ENCODE data around the gene PLPP2. TPM values are rescaled to one million over a fixed set of nuclear protein-coding genes. Genes with fewer than 3 reads are reported as not detected.
"Not testable (repeated sequence)": the region's sequence is repeated elsewhere in the genome, so short reads cannot be mapped to it uniquely, and the experiment has no call there.

The PLPP2 gene
- total RNA-seq, 2 donors from 2014 or later = 40.1 to 76.6 TPM

DNA sequence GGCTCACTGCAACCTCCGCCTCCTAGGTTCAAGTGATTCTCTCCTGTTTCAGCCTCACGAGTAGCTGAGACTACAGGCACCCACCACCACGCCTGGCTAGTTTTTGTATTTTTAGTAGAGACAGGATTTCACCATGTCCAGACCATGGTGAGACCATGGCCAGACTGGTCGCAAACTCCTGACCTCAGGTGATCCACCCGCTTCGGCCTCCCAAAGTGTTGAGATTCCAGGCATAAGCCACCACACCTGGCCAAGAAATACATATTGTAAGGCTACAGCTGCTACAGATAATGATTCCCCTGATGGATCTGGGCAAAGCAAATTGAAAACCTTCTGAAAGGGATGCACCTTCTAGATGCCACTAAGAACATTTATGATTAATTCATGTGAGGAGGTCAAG lies 17.8 kb downstream of the PLPP2 start:
- 93% methylated on average over 6 of the region's 6 CpGs for WGBS
- H3K9me3 ChIP-seq = no peaks in the 10 kb centered on the region
- no peaks in the 10 kb centered on the region for H3K27me3 ChIP-seq (replicated peaks; ENCODE audit: insufficient read depth)
- TF ChIP-seq POLR2A (IDR thresholded peaks at IDR 0.05) (no peak), POLR2AphosphoS5 (IDR thresholded peaks at IDR 0.05) (no peak)
- TF ChIP-seq, protein P1, sequence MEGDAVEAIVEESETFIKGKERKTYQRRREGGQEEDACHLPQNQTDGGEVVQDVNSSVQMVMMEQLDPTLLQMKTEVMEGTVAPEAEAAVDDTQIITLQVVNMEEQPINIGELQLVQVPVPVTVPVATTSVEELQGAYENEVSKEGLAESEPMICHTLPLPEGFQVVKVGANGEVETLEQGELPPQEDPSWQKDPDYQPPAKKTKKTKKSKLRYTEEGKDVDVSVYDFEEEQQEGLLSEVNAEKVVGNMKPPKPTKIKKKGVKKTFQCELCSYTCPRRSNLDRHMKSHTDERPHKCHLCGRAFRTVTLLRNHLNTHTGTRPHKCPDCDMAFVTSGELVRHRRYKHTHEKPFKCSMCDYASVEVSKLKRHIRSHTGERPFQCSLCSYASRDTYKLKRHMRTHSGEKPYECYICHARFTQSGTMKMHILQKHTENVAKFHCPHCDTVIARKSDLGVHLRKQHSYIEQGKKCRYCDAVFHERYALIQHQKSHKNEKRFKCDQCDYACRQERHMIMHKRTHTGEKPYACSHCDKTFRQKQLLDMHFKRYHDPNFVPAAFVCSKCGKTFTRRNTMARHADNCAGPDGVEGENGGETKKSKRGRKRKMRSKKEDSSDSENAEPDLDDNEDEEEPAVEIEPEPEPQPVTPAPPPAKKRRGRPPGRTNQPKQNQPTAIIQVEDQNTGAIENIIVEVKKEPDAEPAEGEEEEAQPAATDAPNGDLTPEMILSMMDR (IDR thresholded peaks at IDR 0.05) = no peak
- intact Hi-C loops (cut with DNase I) = no loop called here
- no peak overlapping the region for H3K4me3 ChIP-seq
- H3K4me1 ChIP-seq (replicated peaks) = no peaks in the 10 kb centered on the region
- H3K27ac ChIP-seq = no peak overlapping the region
- no peak for DNase-seq (ENCODE audit: low spot score)
- no peaks in the 10 kb centered on the region for H3K36me3 ChIP-seq

DNA sequence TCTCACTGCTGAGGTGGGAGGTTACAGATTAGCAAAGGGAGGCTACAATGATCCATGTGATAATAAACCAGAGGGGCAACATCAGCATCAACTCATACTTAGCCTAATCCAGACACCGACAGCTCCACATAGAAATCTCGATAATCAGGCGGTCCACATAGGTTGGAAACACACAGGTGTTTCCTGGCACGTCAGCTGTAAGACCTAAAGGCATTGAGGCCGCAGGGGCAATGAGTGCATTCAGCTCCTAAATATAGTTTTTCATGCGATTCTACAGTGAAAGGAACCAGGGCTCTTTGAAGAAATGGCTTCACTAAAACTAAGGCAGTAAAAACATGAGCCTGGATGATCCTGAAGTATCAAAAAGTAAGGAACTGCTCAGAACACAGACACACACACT lies 19.3 kb downstream of the PLPP2 start:
- Histone ChIP-seq H3K27me3 (replicated peaks; ENCODE audit: insufficient read depth) (no peaks in the 10 kb centered on the region), H3K4me1 (replicated peaks) (no peaks in the 10 kb centered on the region), H3K4me3 (no peak overlapping the region), H3K36me3 (no peaks in the 10 kb centered on the region), H3K27ac (no peak overlapping the region), H3K9me3 (no peaks in the 10 kb centered on the region)
- DNase-seq (ENCODE audit: low spot score) = no peak
- intact Hi-C loops (cut with DNase I) = no loop called here
- no peak for TF ChIP-seq POLR2AphosphoS5 (IDR thresholded peaks at IDR 0.05)
- TF ChIP-seq, protein P1 (IDR thresholded peaks at IDR 0.05) = no peak
- WGBS = 87% methylated on average over 6 of the region's 6 CpGs

DNA sequence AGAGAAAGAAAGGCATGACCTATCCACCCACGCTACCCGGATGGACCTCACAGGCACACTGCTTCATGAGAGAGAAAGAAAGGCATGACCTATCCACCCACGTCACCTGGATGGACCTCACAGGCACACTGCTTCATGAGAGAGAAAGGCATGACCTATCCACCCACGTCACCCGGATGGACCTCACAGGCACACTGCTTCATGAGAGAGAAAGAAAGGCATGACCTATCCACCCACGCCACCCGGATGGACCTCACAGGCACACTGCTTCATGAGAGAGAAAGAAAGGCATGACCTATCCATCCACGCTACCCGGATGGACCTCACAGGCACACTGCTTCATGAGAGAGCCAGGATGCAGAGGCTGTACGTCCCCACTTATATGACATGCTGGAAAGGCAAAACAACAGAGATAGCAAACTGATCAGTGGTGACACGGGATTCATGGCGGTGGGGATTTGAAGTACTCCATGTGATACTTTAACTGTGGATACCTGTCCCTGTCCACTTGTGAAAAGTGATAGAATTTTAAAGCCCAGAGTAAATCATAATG lies 20.4 kb downstream of the PLPP2 start:
- H3K9me3 ChIP-seq; H3K4me3 ChIP-seq; H3K27ac ChIP-seq; H3K4me1 ChIP-seq (replicated peaks); DNase-seq (ENCODE audit: low spot score); intact Hi-C loops (cut with DNase I); H3K36me3 ChIP-seq; H3K27me3 ChIP-seq (replicated peaks; ENCODE audit: insufficient read depth): not testable (repeated sequence)
- WGBS = 79% methylated on average over 9 of the region's 12 CpGs

DNA sequence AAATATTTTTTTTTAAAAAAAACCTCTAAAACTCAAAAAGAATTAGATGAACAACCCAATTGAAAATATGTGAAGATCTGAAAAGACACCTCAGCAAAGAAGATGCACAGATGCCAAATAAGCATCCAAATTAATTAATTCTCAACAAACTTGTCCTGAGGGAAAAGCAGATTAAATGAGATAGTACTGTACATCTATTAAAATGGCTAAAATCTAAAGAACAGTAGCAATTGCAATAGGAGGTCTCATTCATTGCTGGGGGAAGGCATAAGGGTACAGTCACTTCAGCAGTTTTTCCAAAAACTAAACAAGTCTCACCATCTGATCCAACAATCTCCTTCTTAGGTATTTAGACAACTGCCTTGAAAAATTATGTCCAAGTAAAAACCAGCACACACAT lies 22.0 kb downstream of the PLPP2 start:
- no peak for DNase-seq (ENCODE audit: low spot score)
- no peak overlapping the region for H3K4me3 ChIP-seq
- TF ChIP-seq POLR2AphosphoS5 (IDR thresholded peaks at IDR 0.05) (no peak), POLR2A (IDR thresholded peaks at IDR 0.05) (no peak)
- TF ChIP-seq, protein P1 (IDR thresholded peaks at IDR 0.05) = no peak
- H3K4me1 ChIP-seq (replicated peaks) = no peaks in the 10 kb centered on the region
- no peaks in the 10 kb centered on the region for H3K27me3 ChIP-seq (replicated peaks; ENCODE audit: insufficient read depth)
- H3K9me3 ChIP-seq = no peaks in the 10 kb centered on the region
- H3K27ac ChIP-seq = no peak overlapping the region
- intact Hi-C loops (cut with DNase I) = no loop called here
- no peaks in the 10 kb centered on the region for H3K36me3 ChIP-seq

DNA sequence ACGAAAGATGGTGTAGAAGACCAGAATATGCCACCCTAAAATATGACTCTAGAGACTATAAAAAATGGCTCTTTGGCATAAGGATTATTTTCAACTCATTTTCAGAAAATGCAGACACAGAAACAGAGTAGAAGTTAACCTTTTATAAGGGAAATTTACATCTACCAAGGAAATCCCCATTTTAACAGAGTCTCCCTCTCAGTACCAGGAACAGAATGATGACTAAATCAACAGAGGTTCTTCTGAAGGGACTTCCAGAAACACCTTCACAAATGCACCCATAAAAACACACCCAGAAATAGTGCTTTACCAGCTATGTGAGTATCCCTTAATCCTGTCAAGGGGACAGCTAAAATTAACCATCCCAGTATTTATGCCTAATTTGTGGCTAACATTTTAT lies 29.1 kb downstream of the PLPP2 start:
- no peaks in the 10 kb centered on the region for H3K27me3 ChIP-seq (replicated peaks; ENCODE audit: insufficient read depth)
- intact Hi-C loops (cut with DNase I) = no loop called here
- TF ChIP-seq POLR2AphosphoS5 (IDR thresholded peaks at IDR 0.05) = no peak
- TF ChIP-seq POLR2A (IDR thresholded peaks at IDR 0.05) = no peak
- TF ChIP-seq, protein P1 (IDR thresholded peaks at IDR 0.05) = no peak
- no peaks in the 10 kb centered on the region for H3K36me3 ChIP-seq
- no peaks in the 10 kb centered on the region for H3K4me1 ChIP-seq (replicated peaks)
- H3K4me3 ChIP-seq = no peak overlapping the region
- 90% methylated on average over 1 of the region's 1 CpG for WGBS
- H3K9me3 ChIP-seq = no peaks in the 10 kb centered on the region
- no peak for DNase-seq (ENCODE audit: low spot score)
- no peak overlapping the region for H3K27ac ChIP-seq

DNA sequence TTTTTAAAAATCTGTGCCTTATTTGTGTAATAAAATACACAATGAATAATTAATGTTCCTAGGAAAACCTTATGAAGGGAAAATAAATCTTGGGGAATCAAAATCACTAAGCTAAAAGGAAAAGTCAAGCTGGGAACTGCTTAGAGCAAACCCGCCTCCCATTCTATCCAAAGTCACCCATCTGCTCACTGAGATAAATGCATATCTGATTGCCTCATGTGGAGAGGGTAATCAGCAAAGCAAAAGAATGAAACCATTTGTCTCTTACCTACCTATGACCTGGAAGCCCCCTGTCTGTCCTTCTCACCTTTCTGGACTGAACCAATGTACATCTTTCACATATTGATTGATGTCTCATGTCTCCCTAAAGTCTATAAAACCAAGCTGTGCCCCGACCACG lies 34.4 kb downstream of the PLPP2 start:
- H3K4me1 ChIP-seq (replicated peaks); DNase-seq (ENCODE audit: low spot score); H3K9me3 ChIP-seq; H3K36me3 ChIP-seq; H3K27me3 ChIP-seq (replicated peaks; ENCODE audit: insufficient read depth); H3K27ac ChIP-seq; intact Hi-C loops (cut with DNase I); H3K4me3 ChIP-seq: not testable (repeated sequence)
- 71% methylated on average over 3 of the region's 3 CpGs for WGBS

DNA sequence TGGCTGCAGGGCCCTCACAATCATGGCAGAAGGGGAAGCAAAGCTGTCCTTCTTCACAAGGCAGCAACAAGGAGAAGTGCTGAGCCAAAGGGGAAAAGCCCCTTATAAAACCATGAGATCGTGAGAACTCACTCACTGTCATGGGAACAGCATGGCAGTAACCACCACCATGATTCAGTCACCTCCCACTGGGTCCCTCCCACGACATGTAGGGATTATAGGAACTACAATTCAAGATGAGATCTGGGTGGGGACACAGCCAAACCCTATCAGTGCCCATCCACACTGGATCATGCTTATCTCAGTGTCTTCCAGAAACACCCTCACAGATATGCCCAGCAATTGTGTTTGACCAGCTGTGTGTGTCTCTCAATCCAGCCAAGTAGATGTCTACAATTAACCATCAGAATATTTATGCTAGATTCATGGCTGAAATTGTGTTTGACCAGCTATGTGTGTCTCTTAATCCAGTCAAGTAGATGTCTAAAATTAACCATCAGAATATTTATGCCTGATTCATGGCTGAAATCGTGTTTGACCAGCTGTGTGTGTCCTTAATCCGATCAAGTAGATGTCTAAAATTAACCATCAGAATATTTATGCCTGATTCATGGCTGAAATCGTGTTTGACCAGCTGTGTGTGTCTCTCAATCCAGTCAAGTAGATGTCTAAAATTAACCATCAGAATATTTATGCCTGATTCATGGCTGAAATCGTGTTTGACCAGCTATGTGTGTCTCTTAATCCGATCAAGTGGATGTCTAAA lies 38.6 kb downstream of the PLPP2 start:
- H3K27ac ChIP-seq; H3K4me3 ChIP-seq; DNase-seq (ENCODE audit: low spot score); H3K36me3 ChIP-seq; intact Hi-C loops (cut with DNase I); H3K27me3 ChIP-seq (replicated peaks; ENCODE audit: insufficient read depth); H3K9me3 ChIP-seq; H3K4me1 ChIP-seq (replicated peaks): not testable (repeated sequence)
- 47% methylated on average over 7 of the region's 7 CpGs for WGBS

Data from prostate gland (tissue), 2 donors.